Esophagus muscularis mucosa (tissue), 4 donors: ENCODE data around the gene ZMIZ1. TPM values are rescaled to one million over a fixed set of nuclear protein-coding genes. Genes with fewer than 3 reads are reported as not detected.

Experiments used
- DNase-seq: peaks from one replicate; pipeline ENCODE4 v3.0.0-alpha.2; 2017; ENCODE audit errors: extremely low spot score
- H3K27ac ChIP-seq, 4 donors: fragments of 200-600 bp; sonication (generic); replicated peaks in 1 of 4; 1 replicate in 3 of 4; 2 replicates in 1 of 4; pipeline ENCODE4 v1.5.1; 2016 to 2019; ENCODE audit warnings: mild to moderate bottlenecking in 1 of 4
- H3K27me3 ChIP-seq, 4 donors: fragments of 200-600 bp; sonication (generic); one replicate each; pipeline versions ENCODE4 v1.5.1 to v1.6.0; 2016 to 2019
- H3K36me3 ChIP-seq, 4 donors: fragments of 200-600 bp; sonication (generic); one replicate each; pipeline ENCODE4 v1.5.1; 2016 to 2019
- H3K4me1 ChIP-seq, 4 donors: fragments of 200-600 bp; sonication (generic); one replicate each; pipeline ENCODE4 v1.5.1; 2016 to 2019
- H3K4me3 ChIP-seq, 4 donors: fragments of 200-600 bp; sonication (generic); 1 replicate in 2 of 4; 2 replicates in 2 of 4; pipeline ENCODE4 v1.5.1; 2016 to 2019; ENCODE audit warnings: mild to moderate bottlenecking in 4 of 4, moderate library complexity in 1 of 4
- H3K9me3 ChIP-seq, 4 donors: fragments of 200-600 bp; sonication (generic); 1 replicate in 3 of 4; 2 replicates in 1 of 4; pipeline ENCODE4 v1.5.1; 2016 to 2019
- CTCF ChIP-seq, 3 experiments: fragments of 200-600 bp in 2 of 3; fragments of 450-650 bp in 1 of 3; sonication (generic) in 2 of 3; IDR thresholded peaks; one replicate each; pipeline ENCODE4 v1.5.1; 2017 to 2019; ENCODE audit warnings: antibody characterized with exemption in 3 of 3, mild to moderate bottlenecking in 2 of 3, moderate library complexity in 1 of 3
- EP300 ChIP-seq: sonication (generic); formaldehyde crosslinking; IDR thresholded peaks from one replicate; pipeline ENCODE4 v1.6.1; 2017; ENCODE audit warnings: antibody characterized with exemption
- POLR2A ChIP-seq: fragments of 450-650 bp; IDR thresholded peaks from one replicate; pipeline ENCODE4 v1.6.1; 2017; ENCODE audit warnings: antibody characterized with exemption, moderate library complexity, mild to moderate bottlenecking, low read depth
- POLR2AphosphoS5 ChIP-seq, 2 donors: sonication (generic); formaldehyde crosslinking; IDR thresholded peaks; one replicate each; pipeline ENCODE4 v1.6.1; 2017; ENCODE audit warnings: antibody characterized with exemption in 2 of 2
- WGBS: methylation state at CpG from one replicate; pipeline ENCODE4 v1.1.5; 2018; 5-methylcytosine and 5-hydroxymethylcytosine counted together
- intact Hi-C: fragments of 100-400 bp; cut with DNase I; formaldehyde crosslinking; loops from one replicate; pipeline ENCODE4 v1.15.1; 2023
- total RNA-seq, 4 donors: library from RNA; depleted of rRNA; stranded (reverse); fragments of >200 nt; gene quantifications; one replicate each; pipeline versions ENCODE4 v1.1.0 to v1.2.1, GENCODE V29; 2016

Gene ZMIZ1
- total RNA-seq, 4 donors from 2014 or later: 48.7 to 87.2 (median 66.0) TPM

- H3K4me3 ChIP-seq: no peak overlapping the region
- no peaks in the 10 kb centered on the region for H3K27me3 ChIP-seq
- intact Hi-C loops: no loop called here
- H3K36me3 ChIP-seq: peaks cover 0 to 13% (median 10%) of the 10 kb centered on the region in 4 donors
- TF ChIP-seq CTCF (IDR thresholded peaks at IDR 0.05) (no peak), POLR2AphosphoS5 (IDR thresholded peaks at IDR 0.05) (no peak), EP300 (no peak), POLR2A (no peak)
- 82% methylated on average over 8 of the region's 10 CpGs for WGBS
- peaks cover 97 to 100% (median 100%) of the 10 kb centered on the region in 4 donors for H3K4me1 ChIP-seq
- peak overlapping the region; percentile 37 to 84 (median 60) for H3K27ac ChIP-seq
- H3K9me3 ChIP-seq: no peaks in the 10 kb centered on the region
- DNase-seq: no peak
These were observed 37.7 kb downstream of the ZMIZ1 start for GRCh38 chr10:79106256-79107050.

GRCh38 chr10:79107736-79108264 is 39.0 kb downstream of the ZMIZ1 start:
- no peaks in the 10 kb centered on the region for H3K27me3 ChIP-seq
- no peaks in the 10 kb centered on the region for H3K9me3 ChIP-seq
- WGBS: 56% methylated on average over 5 of the region's 5 CpGs
- no peak for TF ChIP-seq CTCF (IDR thresholded peaks at IDR 0.05)
- no peak for TF ChIP-seq EP300
- TF ChIP-seq POLR2AphosphoS5 (IDR thresholded peaks at IDR 0.05): no peak
- no peak for TF ChIP-seq POLR2A
- no peak for DNase-seq
- intact Hi-C loops: no loop called here
- H3K36me3 ChIP-seq: peaks cover 0 to 16% (median 10%) of the 10 kb centered on the region in 4 donors
- peak overlapping the region; percentile 37 to 61 (median 49) for H3K27ac ChIP-seq
- no peak overlapping the region for H3K4me3 ChIP-seq
- peaks cover 97 to 100% (median 100%) of the 10 kb centered on the region in 4 donors for H3K4me1 ChIP-seq

- peaks cover 0 to 16% (median 10%) of the 10 kb centered on the region in 4 donors for H3K36me3 ChIP-seq
- no peaks in the 10 kb centered on the region for H3K27me3 ChIP-seq
- TF ChIP-seq POLR2AphosphoS5 (IDR thresholded peaks at IDR 0.05): no peak
- no peak for TF ChIP-seq EP300
- TF ChIP-seq POLR2A: no peak
- no peak for TF ChIP-seq CTCF (IDR thresholded peaks at IDR 0.05)
- H3K27ac ChIP-seq: peak overlapping the region in 3 of 4 donors; percentile 37 to 61 (median 61)
- peaks cover 97 to 100% (median 100%) of the 10 kb centered on the region in 4 donors for H3K4me1 ChIP-seq
- no peak overlapping the region for H3K4me3 ChIP-seq
- H3K9me3 ChIP-seq: no peaks in the 10 kb centered on the region
- 92% methylated on average over 5 of the region's 6 CpGs for WGBS
- DNase-seq: no peak
- intact Hi-C loops: no loop called here
These were observed 40.0 kb downstream of the ZMIZ1 start for GRCh38 chr10:79108728-79109127.

DNA sequence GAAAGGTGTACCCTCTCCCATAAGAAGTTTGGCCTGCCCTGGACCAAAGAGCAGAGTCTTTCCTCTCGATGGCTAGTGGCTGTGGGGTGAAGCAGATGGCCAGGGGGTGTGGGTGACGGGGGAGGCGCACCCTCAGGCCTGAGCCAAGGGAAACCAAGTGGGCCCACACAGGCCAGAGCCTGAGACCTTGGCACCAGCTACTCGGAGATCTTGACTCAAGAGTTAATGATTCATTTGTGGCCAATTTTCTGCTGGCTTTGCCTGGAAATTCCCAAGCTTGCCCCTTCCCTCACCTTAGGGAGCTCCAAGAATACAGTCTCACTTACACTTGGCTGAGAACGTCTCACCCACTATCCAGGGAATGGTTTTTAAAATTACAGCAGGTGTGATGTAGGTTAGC is 42.7 kb downstream of the ZMIZ1 start:
- H3K4me3 ChIP-seq: no peak overlapping the region
- peaks cover 0 to 16% (median 10%) of the 10 kb centered on the region in 4 donors for H3K36me3 ChIP-seq
- 46% methylated on average over 5 of the region's 5 CpGs for WGBS
- peak overlapping the region; percentile 77 to 87 (median 86) for H3K27ac ChIP-seq
- DNase-seq: no peak
- intact Hi-C loops: no loop called here
- no peaks in the 10 kb centered on the region for H3K27me3 ChIP-seq
- peaks cover 99 to 100% (median 100%) of the 10 kb centered on the region in 4 donors for H3K4me1 ChIP-seq
- no peaks in the 10 kb centered on the region for H3K9me3 ChIP-seq
- TF ChIP-seq POLR2AphosphoS5 (IDR thresholded peaks at IDR 0.05): no peak
- no peak for TF ChIP-seq EP300
- TF ChIP-seq CTCF (IDR thresholded peaks at IDR 0.05): no peak
- no peak for TF ChIP-seq POLR2A
